IMR-90 (cell line): ENCODE measurements around the gene IHH. TPM values are rescaled to one million over a fixed set of nuclear protein-coding genes. Genes with fewer than 3 reads are reported as not detected.

Experiments used
- ATAC-seq: fragments of 200-7000 bp; cut with Tn5 transposase; 2 replicates; pipeline ENCODE4 v1.9.1; 2020; ENCODE audit warnings: low read depth, mild to moderate bottlenecking, moderate library complexity
- BruUV-seq: library from RNA; stranded (reverse); fragments of 400-500 nt; replicated peaks from 2 replicates; lab custom pipeline; 2021; lab: Mats Ljungman, UMichigan
- CTCF ChIA-PET: fragments of 300-600 bp; formaldehyde crosslinking; extraction: SDS; loops from one replicate; lab custom pipeline; 2021; ENCODE audit warnings: antibody characterized with exemption; lab: Yijun Ruan, JAX
- POLR2A ChIA-PET: fragments of 300-600 bp; sonication (Branson Sonifier 250); formaldehyde crosslinking; loops from one replicate; lab custom pipeline; 2022; ENCODE audit warnings: antibody characterized with exemption; ENCODE audit not compliant: unreplicated experiment; lab: Charles Lee
- DNase-seq: peaks from one replicate; pipeline ENCODE4 v3.0.0; 2013
- H2AFZ ChIP-seq: replicated peaks from 2 replicates; pipeline ENCODE3; 2013; ENCODE audit warnings: low read length, mild to moderate bottlenecking; ENCODE audit not compliant: poor library complexity
- H2AK5ac ChIP-seq: 2 replicates; pipeline ENCODE4 v1.6.1; 2013; ENCODE audit warnings: low read depth, low read length, inconsistent platforms
- H2AK9ac ChIP-seq: replicated peaks from 2 replicates; pipeline ENCODE3; 2013; ENCODE audit warnings: mild to moderate bottlenecking, low read depth, low read length, moderate library complexity; ENCODE audit not compliant: poor library complexity
- H2BK120ac ChIP-seq: 2 replicates; pipeline ENCODE4 v1.6.1; 2013; ENCODE audit warnings: low read depth, low read length, inconsistent platforms
- H2BK15ac ChIP-seq: 3 replicates; pipeline ENCODE4 v1.6.1; 2013; ENCODE audit warnings: low read depth, low read length, inconsistent platforms
- H2BK20ac ChIP-seq: 2 replicates; pipeline ENCODE4 v1.6.1; 2013; ENCODE audit warnings: low read depth, mild to moderate bottlenecking, inconsistent platforms, low read length, moderate library complexity
- H2BK5ac ChIP-seq: 2 replicates; pipeline ENCODE4 v1.6.1; 2013; ENCODE audit warnings: mild to moderate bottlenecking, low read depth, low read length, inconsistent platforms; ENCODE audit not compliant: poor library complexity, severe bottlenecking
- H3K14ac ChIP-seq: replicated peaks from 2 replicates; pipeline ENCODE4 v1.6.1; 2013; ENCODE audit warnings: low read depth, low read length, inconsistent platforms
- H3K18ac ChIP-seq: 2 replicates; pipeline ENCODE4 v1.6.1; 2013; ENCODE audit warnings: low read depth, low read length, control low read depth
- H3K23ac ChIP-seq: 2 replicates; pipeline ENCODE4 v1.6.1; 2013; ENCODE audit warnings: low read depth, low read length, inconsistent platforms
- H3K27ac ChIP-seq: 2 replicates; pipeline ENCODE4 v1.5.1; 2013; ENCODE audit warnings: mild to moderate bottlenecking, control low read depth, low read length; ENCODE audit not compliant: insufficient read depth
- H3K27me3 ChIP-seq: 2 replicates; pipeline ENCODE4 v1.6.1; 2013; ENCODE audit warnings: low read length; ENCODE audit not compliant: control insufficient read depth, insufficient read depth
- H3K36me3 ChIP-seq: 2 replicates; pipeline ENCODE4 v1.6.1; 2013; ENCODE audit warnings: low read length, mixed read lengths; ENCODE audit not compliant: control insufficient read depth, insufficient read depth
- H3K4ac ChIP-seq: 2 replicates; pipeline ENCODE4 v1.6.1; 2013; ENCODE audit warnings: low read depth, low read length, inconsistent platforms
- H3K4me1 ChIP-seq: 2 replicates; pipeline ENCODE4 v1.6.1; 2013; ENCODE audit warnings: low read length, mixed read lengths; ENCODE audit not compliant: control insufficient read depth, insufficient read depth
- H3K4me2 ChIP-seq: 2 replicates; pipeline ENCODE4 v1.6.1; 2013; ENCODE audit warnings: low read depth, mild to moderate bottlenecking, control low read depth, low read length, moderate library complexity
- H3K4me3 ChIP-seq: 2 replicates; pipeline ENCODE4 v1.5.1; 2013; ENCODE audit warnings: low read depth, mild to moderate bottlenecking, control low read depth, low read length, moderate library complexity; ENCODE audit not compliant: insufficient read depth
- H3K56ac ChIP-seq: 2 replicates; pipeline ENCODE4 v1.6.1; 2013; ENCODE audit warnings: low read length, inconsistent platforms; ENCODE audit not compliant: insufficient read depth; ENCODE audit errors: extremely low read depth
- H3K79me1 ChIP-seq, 2 experiments: 2 replicates each; pipeline ENCODE4 v1.6.1; 2013; ENCODE audit warnings: low read length in 2 of 2, inconsistent platforms in 1 of 2, low read depth in 1 of 2
- H3K9ac ChIP-seq: 2 replicates; pipeline ENCODE4 v1.6.1; 2013; ENCODE audit warnings: low read depth, low read length, control low read depth
- H3K9me1 ChIP-seq: 2 replicates; pipeline ENCODE4 v1.6.1; 2013; ENCODE audit warnings: low read length, inconsistent platforms; ENCODE audit not compliant: insufficient read depth
- H3K9me3 ChIP-seq: 2 replicates; pipeline ENCODE4 v1.6.1; 2013; ENCODE audit warnings: low read length; ENCODE audit not compliant: control insufficient read depth, insufficient read depth
- H4K20me1 ChIP-seq: 2 replicates; pipeline ENCODE4 v1.6.1; 2013; ENCODE audit warnings: low read length, inconsistent platforms; ENCODE audit not compliant: insufficient read depth
- H4K5ac ChIP-seq: 2 replicates; pipeline ENCODE4 v1.6.1; 2013; ENCODE audit warnings: mild to moderate bottlenecking, low read depth, low read length, control low read depth
- H4K8ac ChIP-seq, 2 experiments: 2 replicates each; pipeline ENCODE4 v1.6.1; 2013; ENCODE audit warnings: low read depth in 2 of 2, low read length in 2 of 2, control low read depth in 1 of 2, inconsistent platforms in 1 of 2
- H4K91ac ChIP-seq: 2 replicates; pipeline ENCODE4 v1.6.1; 2013; ENCODE audit warnings: low read depth, low read length, inconsistent platforms; ENCODE audit not compliant: insufficient read depth
- FOS ChIP-seq: fragments of 150-350 bp; IDR thresholded peaks from 2 replicates; pipeline ENCODE4 v1.6.1; 2016; ENCODE audit warnings: low read depth, low read length
- MXI1 ChIP-seq: IDR thresholded peaks from 2 replicates; pipeline ENCODE4 v1.6.1; 2012; ENCODE audit warnings: low read depth, mild to moderate bottlenecking, low read length, moderate library complexity, borderline replicate concordance
- POLR2A ChIP-seq: IDR thresholded peaks from 2 replicates; pipeline ENCODE4 v1.6.1; 2012; ENCODE audit warnings: mild to moderate bottlenecking, low read depth, low read length
- RAD21 ChIP-seq: IDR thresholded peaks from 2 replicates; pipeline ENCODE4 v1.6.1; 2012; ENCODE audit warnings: low read length, improper control_type of control experiment
- RCOR1 ChIP-seq: IDR thresholded peaks from 2 replicates; pipeline ENCODE4 v1.6.1; 2012; ENCODE audit warnings: mild to moderate bottlenecking, low read length, improper control_type of control experiment; ENCODE audit not compliant: insufficient replicate concordance
- RFX5 ChIP-seq: IDR thresholded peaks from 2 replicates; pipeline ENCODE4 v1.8.0; 2012; ENCODE audit warnings: low read depth, mild to moderate bottlenecking, low read length, moderate library complexity
- WGBS, 2 experiments: methylation state at CpG; one replicate each; pipeline versions ENCODE4 v1.1.5 to v1.1.7; 2013; ENCODE audit warnings: missing lambda C conversion rate in 2 of 2; ENCODE audit not compliant: insufficient read length in 1 of 2; ENCODE audit errors: extremely low coverage in 2 of 2; 5-methylcytosine and 5-hydroxymethylcytosine counted together
- dilution Hi-C: fragments of 300-500 bp; cut with HindIII; formaldehyde crosslinking; loops from one replicate; pipeline ENCODE4 v1.14.3; 2018; ENCODE audit warnings: low sequenced_read_pairs; ENCODE audit not compliant: unreplicated experiment
- in situ Hi-C: fragments of 300-500 bp; cut with MboI; formaldehyde crosslinking; loops from 3 replicates; pipeline ENCODE4 v1.14.3; 2019; ENCODE audit warnings: low sequenced_read_pairs, inconsistent platforms, mixed read lengths
- intact Hi-C: fragments of 100-400 bp; cut with micrococcal nuclease; formaldehyde crosslinking; loops from 2 replicates; pipeline ENCODE4 v1.10.0; 2022
- polyA plus RNA-seq, 3 experiments: library from polyadenylated mRNA; depleted of rRNA; stranded (reverse); fragments of >200 nt; gene quantifications; 2 replicates each; pipeline ENCODE4 v1.2.3, GENCODE V29; 2012; ENCODE audit warnings: low replicate concordance in 1 of 3
- total RNA-seq: library from RNA; depleted of rRNA; stranded (reverse); fragments of >200 nt; gene quantifications from 2 replicates; pipeline ENCODE4 v1.2.3, GENCODE V29; 2012
- TF ChIP-seq, protein P1 (sequence below): fragments of 150-350 bp; IDR thresholded peaks from 2 replicates; pipeline ENCODE4 v1.6.1; 2016; ENCODE audit warnings: low read depth, mild to moderate bottlenecking, low read length, moderate library complexity, borderline replicate concordance

Gene IHH
- total and polyA plus RNA-seq, 2 of the 4 experiments (the other 2 are of a cell fraction), result not detected

- Histone ChIP-seq H3K79me1 (no peaks in the 10 kb centered on the region), H3K56ac (no peak overlapping the region), H3K4me1 (no peaks in the 10 kb centered on the region), H2BK5ac (no peak overlapping the region), H2BK20ac (no peak overlapping the region), H4K20me1 (no peaks in the 10 kb centered on the region), H4K8ac (no peak overlapping the region), H3K9me1 (no peaks in the 10 kb centered on the region; the same call in 1 of the 2 replicates), H3K9ac (no peak overlapping the region), H3K23ac (no peak overlapping the region), H3K9me3 (no peaks in the 10 kb centered on the region), H3K4me2 (no peak overlapping the region), H3K4ac (no peak overlapping the region), H3K14ac (no peak overlapping the region), H2BK15ac (no peak overlapping the region), H2AK5ac (no peak overlapping the region), H3K18ac (no peak overlapping the region), H2AK9ac (no peak overlapping the region), H4K91ac (no peak overlapping the region), H2BK120ac (no peak overlapping the region), H4K5ac (no peak overlapping the region), H3K4me3 (no peak overlapping the region), H2AFZ (no peak overlapping the region), H3K36me3 (no peaks in the 10 kb centered on the region), H3K27ac (no peak overlapping the region), H3K27me3 (no peaks in the 10 kb centered on the region)
- CTCF ChIA-PET, result interaction anchor here (0.6 to 1.5 kb wide), 2 partner anchors 13 to 16 kb away, joined by 3 to 4 read pairs; no protein-coding TSS in a partner anchor
- intact Hi-C loops (no loop called here), in situ Hi-C loops (no loop called here), dilution Hi-C loops (no loop called here)
- POLR2A ChIA-PET, result no interaction called here
- no CpG with 5 or more reads among the region's 3 CpGs for WGBS, 2 experiments
- TF ChIP-seq RCOR1 (no peak), RAD21 (no peak), POLR2A (no peak), FOS (no peak), RFX5 (no peak), MXI1 (no peak)
- TF ChIP-seq, protein P1, sequence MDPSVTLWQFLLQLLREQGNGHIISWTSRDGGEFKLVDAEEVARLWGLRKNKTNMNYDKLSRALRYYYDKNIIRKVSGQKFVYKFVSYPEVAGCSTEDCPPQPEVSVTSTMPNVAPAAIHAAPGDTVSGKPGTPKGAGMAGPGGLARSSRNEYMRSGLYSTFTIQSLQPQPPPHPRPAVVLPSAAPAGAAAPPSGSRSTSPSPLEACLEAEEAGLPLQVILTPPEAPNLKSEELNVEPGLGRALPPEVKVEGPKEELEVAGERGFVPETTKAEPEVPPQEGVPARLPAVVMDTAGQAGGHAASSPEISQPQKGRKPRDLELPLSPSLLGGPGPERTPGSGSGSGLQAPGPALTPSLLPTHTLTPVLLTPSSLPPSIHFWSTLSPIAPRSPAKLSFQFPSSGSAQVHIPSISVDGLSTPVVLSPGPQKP, result no peak
- ATAC-seq (no peak), DNase-seq (no peak)
- no TSS peak for BruUV-seq
Measured at GRCh38 chr2:219106251-219106650, 45.5 kb upstream of the IHH start.
